Measurements from ENCODE around the gene MAST3.

- no peak for TF ChIP-seq CTCF (IDR thresholded peaks at IDR 0.05)
- no peak for TF ChIP-seq POLR2A (IDR thresholded peaks at IDR 0.05)
Measured at GRCh38 chr19:18172331-18173053, 74.9 kb downstream of the MAST3 start.

Data from uterus (tissue), 2 donors.